Measurements from ENCODE around the gene PDGFD.
"Not testable (repeated sequence)": the region's sequence is repeated elsewhere in the genome, so short reads cannot be mapped to it uniquely, and the experiment has no call there.

PDGFD gene

GRCh38 chr11:104055596-104055995, 108.4 kb downstream of the PDGFD start:
- DNase-seq (ENCODE audit: extremely low read depth, low read depth), result no peak
- no peak overlapping the region for H3K4me3 ChIP-seq (replicated peaks; ENCODE audit: low read depth, low read length)
- no peak for TF ChIP-seq CTCF (IDR thresholded peaks at IDR 0.05; ENCODE audit: low read depth, low read length, missing control alignments)

- H3K4me3 ChIP-seq (replicated peaks; ENCODE audit: low read depth, low read length), result no peak overlapping the region
- no peak for DNase-seq (ENCODE audit: extremely low read depth, low read depth)
- TF ChIP-seq CTCF (IDR thresholded peaks at IDR 0.05; ENCODE audit: low read depth, low read length, missing control alignments), result no peak
These were observed 108.9 kb downstream of the PDGFD start for GRCh38 chr11:104054911-104055529.

- no peak for DNase-seq (ENCODE audit: extremely low read depth, low read depth)
- no peak for TF ChIP-seq CTCF (IDR thresholded peaks at IDR 0.05; ENCODE audit: low read depth, low read length, missing control alignments)
- H3K4me3 ChIP-seq (replicated peaks; ENCODE audit: low read depth, low read length), result no peak overlapping the region
These were observed 110.0 kb downstream of the PDGFD start for GRCh38 chr11:104053743-104054478.

- no peak for DNase-seq (ENCODE audit: extremely low read depth, low read depth)
- H3K4me3 ChIP-seq (replicated peaks; ENCODE audit: low read depth, low read length), result no peak overlapping the region
- no peak for TF ChIP-seq CTCF (IDR thresholded peaks at IDR 0.05; ENCODE audit: low read depth, low read length, missing control alignments)
These were observed 112.2 kb downstream of the PDGFD start for GRCh38 chr11:104051778-104052177.

GRCh38 chr11:104049116-104049515, 114.8 kb downstream of the PDGFD start:
- no peak for TF ChIP-seq CTCF (IDR thresholded peaks at IDR 0.05; ENCODE audit: low read depth, low read length, missing control alignments)
- no peak for DNase-seq (ENCODE audit: extremely low read depth, low read depth)
- H3K4me3 ChIP-seq (replicated peaks; ENCODE audit: low read depth, low read length), result no peak overlapping the region

- not testable (repeated sequence) for DNase-seq (ENCODE audit: extremely low read depth, low read depth); H3K4me3 ChIP-seq (replicated peaks; ENCODE audit: low read depth, low read length)
These were observed 117.1 kb downstream of the PDGFD start for GRCh38 chr11:104046858-104047257.

- no peak for TF ChIP-seq CTCF (IDR thresholded peaks at IDR 0.05; ENCODE audit: low read depth, low read length, missing control alignments)
- H3K4me3 ChIP-seq (replicated peaks; ENCODE audit: low read depth, low read length), result no peak overlapping the region
- no peak for DNase-seq (ENCODE audit: extremely low read depth, low read depth)
These were observed 117.6 kb downstream of the PDGFD start for GRCh38 chr11:104046331-104046730.

Measured in HFF-Myc (cell line).